ENCODE measurements around the gene RXFP1.

GRCh38 chr4:158667651-158668198 lies 146.0 kb downstream of the RXFP1 start:
- TF ChIP-seq CTCF (IDR thresholded peaks at IDR 0.05): peak in 3 of 6 experiments; percentile 14 to 29 (median 17)
- no peak for TF ChIP-seq POLR2A (IDR thresholded peaks at IDR 0.05)
- TF ChIP-seq POLR2AphosphoS5 (IDR thresholded peaks at IDR 0.05): no peak
- no peak for TF ChIP-seq EP300 (IDR thresholded peaks at IDR 0.05)
